Measurements from ENCODE around the gene FRK.

DNA sequence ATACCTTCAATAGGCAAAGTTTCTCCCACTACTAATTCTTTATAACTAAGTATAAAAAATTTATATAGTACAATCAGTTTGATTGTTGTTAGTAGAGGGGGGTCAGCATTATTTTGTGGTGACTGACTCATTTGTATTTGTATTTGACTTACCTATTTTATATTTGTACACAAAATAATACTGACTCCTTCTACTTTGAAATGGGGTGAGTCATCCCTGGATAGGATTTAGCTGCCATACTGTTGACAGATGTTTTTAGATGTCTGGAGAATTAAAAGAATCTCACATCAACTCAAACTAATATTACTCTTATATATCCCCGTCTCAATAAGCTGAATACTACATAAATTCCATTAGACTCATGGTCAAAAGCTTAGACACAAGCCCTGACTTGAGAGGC lies 114.9 kb downstream of the FRK start:
- TF ChIP-seq, protein P1, sequence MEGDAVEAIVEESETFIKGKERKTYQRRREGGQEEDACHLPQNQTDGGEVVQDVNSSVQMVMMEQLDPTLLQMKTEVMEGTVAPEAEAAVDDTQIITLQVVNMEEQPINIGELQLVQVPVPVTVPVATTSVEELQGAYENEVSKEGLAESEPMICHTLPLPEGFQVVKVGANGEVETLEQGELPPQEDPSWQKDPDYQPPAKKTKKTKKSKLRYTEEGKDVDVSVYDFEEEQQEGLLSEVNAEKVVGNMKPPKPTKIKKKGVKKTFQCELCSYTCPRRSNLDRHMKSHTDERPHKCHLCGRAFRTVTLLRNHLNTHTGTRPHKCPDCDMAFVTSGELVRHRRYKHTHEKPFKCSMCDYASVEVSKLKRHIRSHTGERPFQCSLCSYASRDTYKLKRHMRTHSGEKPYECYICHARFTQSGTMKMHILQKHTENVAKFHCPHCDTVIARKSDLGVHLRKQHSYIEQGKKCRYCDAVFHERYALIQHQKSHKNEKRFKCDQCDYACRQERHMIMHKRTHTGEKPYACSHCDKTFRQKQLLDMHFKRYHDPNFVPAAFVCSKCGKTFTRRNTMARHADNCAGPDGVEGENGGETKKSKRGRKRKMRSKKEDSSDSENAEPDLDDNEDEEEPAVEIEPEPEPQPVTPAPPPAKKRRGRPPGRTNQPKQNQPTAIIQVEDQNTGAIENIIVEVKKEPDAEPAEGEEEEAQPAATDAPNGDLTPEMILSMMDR (IDR thresholded peaks at IDR 0.05; ENCODE audit: insufficient read depth, low read depth, low read length): no peak
- no peak for TF ChIP-seq EZH2 (IDR thresholded peaks at IDR 0.05; ENCODE audit: insufficient read depth, low read length)
